Airway epithelial cell (primary cell): ENCODE data around the gene PCDHAC2. TPM values are rescaled to one million over a fixed set of nuclear protein-coding genes. Genes with fewer than 3 reads are reported as not detected.

Experiments used
- total RNA-seq: library from RNA; depleted of rRNA; stranded (reverse); fragments of >200 nt; gene quantifications from 2 replicates; pipeline ENCODE4 v1.2.3, GENCODE V29; 2015

The PCDHAC2 gene, protein sequence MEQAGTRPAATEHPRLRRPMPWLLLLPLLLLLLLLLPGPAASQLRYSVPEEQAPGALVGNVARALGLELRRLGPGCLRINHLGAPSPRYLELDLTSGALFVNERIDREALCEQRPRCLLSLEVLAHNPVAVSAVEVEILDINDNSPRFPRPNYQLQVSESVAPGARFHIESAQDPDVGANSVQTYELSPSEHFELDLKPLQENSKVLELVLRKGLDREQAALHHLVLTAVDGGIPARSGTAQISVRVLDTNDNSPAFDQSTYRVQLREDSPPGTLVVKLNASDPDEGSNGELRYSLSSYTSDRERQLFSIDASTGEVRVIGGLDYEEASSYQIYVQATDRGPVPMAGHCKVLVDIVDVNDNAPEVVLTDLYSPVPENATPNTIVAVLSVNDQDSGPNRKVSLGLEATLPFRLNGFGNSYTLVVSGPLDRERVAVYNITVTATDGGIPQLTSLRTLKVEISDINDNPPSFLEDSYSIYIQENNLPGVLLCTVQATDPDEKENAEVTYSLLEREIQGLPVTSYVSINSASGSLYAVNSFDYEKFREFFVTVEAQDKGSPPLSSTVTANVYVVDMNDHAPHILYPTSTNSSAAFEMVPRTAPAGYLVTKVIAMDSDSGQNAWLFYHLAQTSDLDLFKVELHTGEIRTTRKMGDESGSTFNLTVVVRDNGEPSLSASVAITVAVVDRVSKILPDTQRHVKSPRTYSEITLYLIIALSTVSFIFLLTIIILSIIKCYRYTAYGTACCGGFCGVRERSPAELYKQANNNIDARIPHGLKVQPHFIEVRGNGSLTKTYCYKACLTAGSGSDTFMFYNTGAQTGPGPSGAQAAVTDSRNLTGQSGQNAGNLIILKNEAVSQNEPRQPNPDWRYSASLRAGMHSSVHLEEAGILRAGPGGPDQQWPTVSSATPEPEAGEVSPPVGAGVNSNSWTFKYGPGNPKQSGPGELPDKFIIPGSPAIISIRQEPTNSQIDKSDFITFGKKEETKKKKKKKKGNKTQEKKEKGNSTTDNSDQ
- total RNA-seq, result 0.42 and 1.1 TPM in 2 replicates

DNA sequence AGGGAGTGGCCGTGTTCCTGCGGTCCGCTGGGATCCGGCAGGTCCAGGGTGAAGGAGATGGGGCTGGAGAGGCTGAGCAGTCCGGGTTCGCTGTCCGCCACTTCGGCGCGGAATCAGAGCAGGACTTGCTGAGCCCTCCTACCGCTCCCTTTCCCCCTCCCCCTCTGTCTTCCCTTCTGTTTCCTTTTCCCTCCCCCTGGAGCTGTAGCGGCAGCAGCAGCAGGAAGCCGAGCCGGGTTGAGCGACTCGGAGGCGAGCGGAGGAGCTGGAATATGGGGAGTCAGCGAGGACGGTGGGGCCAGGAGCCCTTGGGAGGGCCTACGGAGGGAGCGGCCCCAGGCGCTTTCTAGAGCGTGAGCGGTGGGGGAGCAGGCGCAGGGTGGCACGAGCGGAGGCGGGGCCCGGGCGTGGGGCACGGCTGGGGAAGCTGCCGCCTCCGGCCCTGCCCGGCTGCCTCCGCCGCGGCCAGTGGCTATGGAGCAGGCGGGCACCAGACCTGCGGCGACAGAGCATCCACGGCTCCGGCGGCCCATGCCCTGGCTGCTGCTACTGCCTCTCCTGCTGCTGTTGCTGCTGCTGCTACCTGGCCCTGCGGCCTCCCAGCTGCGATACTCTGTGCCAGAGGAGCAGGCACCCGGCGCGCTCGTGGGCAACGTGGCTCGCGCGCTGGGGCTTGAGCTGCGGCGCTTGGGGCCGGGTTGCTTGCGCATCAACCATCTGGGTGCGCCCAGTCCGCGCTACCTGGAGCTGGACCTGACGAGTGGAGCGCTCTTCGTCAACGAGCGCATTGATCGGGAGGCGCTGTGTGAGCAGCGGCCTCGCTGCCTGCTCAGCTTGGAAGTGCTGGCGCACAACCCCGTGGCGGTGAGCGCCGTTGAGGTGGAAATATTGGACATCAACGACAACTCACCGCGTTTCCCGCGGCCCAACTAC lies at the start of gene PCDHAC2:
TSS of gene PCDHAC2 (plus strand) at position 184 of the 933 bp plus-strand sequence. CDS start at position 475, 291 bp downstream.

DNA sequence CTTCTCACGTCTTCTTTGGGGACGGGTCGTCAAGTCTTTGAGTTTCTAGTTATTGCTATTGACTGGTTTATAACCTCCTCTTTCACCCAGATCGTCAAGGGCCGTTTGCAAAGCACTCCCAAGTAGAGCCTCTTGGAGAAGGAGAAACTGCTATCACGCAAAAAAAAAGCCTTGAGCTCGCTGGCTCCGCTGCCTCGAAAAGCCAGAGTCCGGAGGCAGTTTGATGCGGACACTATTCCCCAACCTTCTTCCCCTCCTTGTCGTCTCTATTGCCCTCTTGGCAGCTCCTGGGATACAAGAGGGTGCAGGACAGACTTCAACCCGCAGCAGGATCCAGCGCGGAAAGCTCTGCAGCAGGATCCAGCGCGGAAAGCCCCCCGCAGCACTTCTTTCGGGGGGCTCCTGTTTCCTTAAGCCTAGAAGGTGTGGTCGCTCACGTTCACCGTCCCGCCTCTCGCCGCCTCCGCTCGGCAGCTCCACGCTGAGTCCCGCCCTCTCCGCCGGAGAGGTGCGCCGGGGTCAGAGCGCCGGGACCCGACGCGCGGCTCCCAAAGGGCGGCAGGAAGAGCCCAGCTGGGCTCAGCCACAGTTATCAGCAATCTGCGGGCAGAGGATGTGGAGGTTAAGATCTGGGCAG lies 40.4 kb upstream of the PCDHAC2 start, which contains the start of gene PCDHAC1:
TSS of gene PCDHAC1 (plus strand) at position 494 of the 637 bp plus-strand sequence. CDS start 594 bp downstream, outside the sequence.

Other genes with a start within 250 kb of the PCDHAC2 start
- gene PCDHA1, start 180.3 kb upstream of the PCDHAC2 start, total RNA-seq, result 0.14 TPM in 2 replicates
- not detected in 2 replicates for gene PCDHA2, start 171.6 kb upstream of the PCDHAC2 start, total RNA-seq
- gene PCDHA3, start 165.4 kb upstream of the PCDHAC2 start, total RNA-seq, result not detected in 2 replicates
- gene PCDHA4, start 159.4 kb upstream of the PCDHAC2 start, total RNA-seq, result 0.23 and 0.42 TPM in 2 replicates
- gene PCDHA5, start 144.9 kb upstream of the PCDHAC2 start, total RNA-seq, result not detected in 2 replicates
- gene PCDHA6, start 138.5 kb upstream of the PCDHAC2 start, total RNA-seq, result not detected in 2 replicates
- not detected in 2 replicates for gene PCDHA7, start 132.2 kb upstream of the PCDHAC2 start, total RNA-seq
- not detected in 2 replicates for gene PCDHA8, start 125.3 kb upstream of the PCDHAC2 start, total RNA-seq
- gene PCDHA9, start 118.1 kb upstream of the PCDHAC2 start, total RNA-seq, result not detected in 2 replicates
- not detected in 2 replicates for gene PCDHA10, start 110.6 kb upstream of the PCDHAC2 start, total RNA-seq
- gene PCDHA11, start 97.5 kb upstream of the PCDHAC2 start, total RNA-seq, result not detected in 2 replicates
- gene PCDHA12, start 91.2 kb upstream of the PCDHAC2 start, total RNA-seq, result not detected in 2 replicates
- gene PCDHA13, start 84.4 kb upstream of the PCDHAC2 start, total RNA-seq, result not detected in 2 replicates
- 0.07 TPM in 1 of 2 replicates, not detected in the other for gene PCDHAC1, start 40.2 kb upstream of the PCDHAC2 start, total RNA-seq
- not detected in 2 replicates for gene PCDHB1, start 84.9 kb downstream of the PCDHAC2 start, total RNA-seq
- gene PCDHB2, start 128.1 kb downstream of the PCDHAC2 start, total RNA-seq, result 0.14 TPM in 1 of 2 replicates, not detected in the other
- 0.05 TPM in 1 of 2 replicates, not detected in the other for gene PCDHB3, start 134.0 kb downstream of the PCDHAC2 start, total RNA-seq
- not detected in 2 replicates for gene PCDHB4, start 155.3 kb downstream of the PCDHAC2 start, total RNA-seq
- gene PCDHB5, start 168.7 kb downstream of the PCDHAC2 start, total RNA-seq, result 0.63 TPM in 1 of 2 replicates, not detected in the other
- 0.14 TPM in 1 of 2 replicates, not detected in the other for gene PCDHB6, start 183.6 kb downstream of the PCDHAC2 start, total RNA-seq
- not detected in 2 replicates for gene PCDHB7, start 206.2 kb downstream of the PCDHAC2 start, total RNA-seq
- 0.07 TPM in 1 of 2 replicates, not detected in the other for gene PCDHB8, start 211.3 kb downstream of the PCDHAC2 start, total RNA-seq
- 0.07 and 0.14 TPM in 2 replicates for gene PCDHB16, start 215.9 kb downstream of the PCDHAC2 start, total RNA-seq
- 0.07 TPM in 1 of 2 replicates, not detected in the other for gene PCDHB9, start 220.7 kb downstream of the PCDHAC2 start, total RNA-seq
- 0.05 and 0.21 TPM in 2 replicates for gene PCDHB10, start 225.9 kb downstream of the PCDHAC2 start, total RNA-seq
- 0.09 TPM in 1 of 2 replicates, not detected in the other for gene PCDHB11, start 233.2 kb downstream of the PCDHAC2 start, total RNA-seq
- gene PCDHB12, start 242.2 kb downstream of the PCDHAC2 start, total RNA-seq, result 0.05 and 0.07 TPM in 2 replicates
- gene PCDHB13, start 247.4 kb downstream of the PCDHAC2 start, total RNA-seq, result 0.09 and 0.14 TPM in 2 replicates